ENCODE measurements around the gene SLCO4A1. TPM values are rescaled to one million over a fixed set of nuclear protein-coding genes. Genes with fewer than 3 reads are reported as not detected.

Gene SLCO4A1
- total RNA-seq, 1 experiment from 2014 or later: 27.0 TPM

- intact Hi-C loops (cut with micrococcal nuclease): loop anchor here (10.0 kb wide), 1 partner anchor 47 kb away; no protein-coding TSS in a partner anchor
- Mint-ChIP-seq H3K9me3 (ENCODE audit: unreplicated experiment) (no peaks in the 10 kb centered on the region), H3K4me3 (ENCODE audit: unreplicated experiment) (no peak overlapping the region), H3K4me1 (ENCODE audit: insufficient read depth, unreplicated experiment) (peaks cover 25% of the 10 kb centered on the region), H3K27ac (ENCODE audit: low read depth, unreplicated experiment) (no peak overlapping the region), H3K36me3 (ENCODE audit: insufficient read depth, unreplicated experiment) (no peaks in the 10 kb centered on the region), H3K27me3 (ENCODE audit: insufficient read depth, unreplicated experiment) (peaks cover 2% of the 10 kb centered on the region)
- BruUV-seq (replicated peaks): no TSS peak
- no peak for TF ChIP-seq CTCF (IDR thresholded peaks at IDR 0.05; ENCODE audit: unreplicated experiment)
- no peak for DNase-seq (ENCODE audit: unreplicated experiment)
- ChIA-PET POLR2A (interaction anchor here (0.7 to 3.3 kb wide), 2 partner anchors 10 to 93 kb away, joined by 3 to 39 read pairs; partner anchors contain the start of gene MRGBP), CTCF (interaction anchor here (0.6 to 3.3 kb wide), 7 partner anchors 39 to 479 kb away, joined by 3 to 85 read pairs (median 3); no protein-coding TSS in a partner anchor)
Measured at GRCh38 chr20:62701161-62702012, 59.1 kb downstream of the SLCO4A1 start.

GRCh38 chr20:62702013-62702300 is 59.7 kb downstream of the SLCO4A1 start:
- DNase-seq (ENCODE audit: unreplicated experiment): no peak
- Mint-ChIP-seq H3K4me1 (ENCODE audit: insufficient read depth, unreplicated experiment) (peaks cover 25% of the 10 kb centered on the region), H3K4me3 (ENCODE audit: unreplicated experiment) (no peak overlapping the region), H3K27ac (ENCODE audit: low read depth, unreplicated experiment) (no peak overlapping the region), H3K36me3 (ENCODE audit: insufficient read depth, unreplicated experiment) (no peaks in the 10 kb centered on the region), H3K9me3 (ENCODE audit: unreplicated experiment) (no peaks in the 10 kb centered on the region), H3K27me3 (ENCODE audit: insufficient read depth, unreplicated experiment) (no peaks in the 10 kb centered on the region)
- POLR2A ChIA-PET: interaction anchor here (1.1 to 3.3 kb wide), 3 partner anchors 71 to 101 kb away, joined by 3 to 39 read pairs (median 4); partner anchors contain the start of gene MRGBP
- no TSS peak for BruUV-seq (replicated peaks)
- TF ChIP-seq CTCF (IDR thresholded peaks at IDR 0.05; ENCODE audit: unreplicated experiment): no peak
- CTCF ChIA-PET: interaction anchor here (0.8 to 3.3 kb wide), 3 partner anchors 89 to 202 kb away, joined by 3 to 85 read pairs (median 10); no protein-coding TSS in a partner anchor
- intact Hi-C loops (cut with micrococcal nuclease): loop anchor here (10.0 kb wide), 1 partner anchor 47 kb away; no protein-coding TSS in a partner anchor

GRCh38 chr20:62702895-62703852 is 60.9 kb downstream of the SLCO4A1 start:
- intact Hi-C loops (cut with micrococcal nuclease): loop anchor here (1.0 to 10.0 kb wide), 3 partner anchors 37 to 88 kb away; no protein-coding TSS in a partner anchor
- H3K4me1 Mint-ChIP-seq (ENCODE audit: insufficient read depth, unreplicated experiment): peaks cover 35% of the 10 kb centered on the region
- no peaks in the 10 kb centered on the region for H3K36me3 Mint-ChIP-seq (ENCODE audit: insufficient read depth, unreplicated experiment)
- ChIA-PET POLR2A (interaction anchor here (0.6 to 3.3 kb wide), 22 partner anchors 9 to 1112 kb away, joined by 3 to 39 read pairs (median 4); partner anchors contain the start of genes MRGBP and RPS21), CTCF (interaction anchor here (0.6 to 3.3 kb wide), 22 partner anchors 9 to 914 kb away, joined by 3 to 85 read pairs (median 4); no protein-coding TSS in a partner anchor)
- DNase-seq (ENCODE audit: unreplicated experiment): peak; percentile 94
- no peaks in the 10 kb centered on the region for H3K9me3 Mint-ChIP-seq (ENCODE audit: unreplicated experiment)
- no peaks in the 10 kb centered on the region for H3K27me3 Mint-ChIP-seq (ENCODE audit: insufficient read depth, unreplicated experiment)
- H3K4me3 Mint-ChIP-seq (ENCODE audit: unreplicated experiment): peak overlapping the region; percentile 15
- TF ChIP-seq CTCF (IDR thresholded peaks at IDR 0.05; ENCODE audit: unreplicated experiment): peak; percentile 53
- BruUV-seq (replicated peaks): no TSS peak
- peak overlapping the region; percentile 46 for H3K27ac Mint-ChIP-seq (ENCODE audit: low read depth, unreplicated experiment)
